IMR-90 (cell line): ENCODE results near the gene PEX5L. TPM values are rescaled to one million over a fixed set of nuclear protein-coding genes. Genes with fewer than 3 reads are reported as not detected.

ENCODE experiments used
- ATAC-seq: fragments of 200-7000 bp; cut with Tn5 transposase; 2 replicates; pipeline ENCODE4 v1.9.1; 2020; ENCODE audit warnings: low read depth, mild to moderate bottlenecking, moderate library complexity
- BruUV-seq: library from RNA; stranded (reverse); fragments of 400-500 nt; replicated peaks from 2 replicates; lab custom pipeline; 2021; lab: Mats Ljungman, UMichigan
- CTCF ChIA-PET: fragments of 300-600 bp; formaldehyde crosslinking; extraction: SDS; loops from one replicate; lab custom pipeline; 2021; ENCODE audit warnings: antibody characterized with exemption; lab: Yijun Ruan, JAX
- POLR2A ChIA-PET: fragments of 300-600 bp; sonication (Branson Sonifier 250); formaldehyde crosslinking; loops from one replicate; lab custom pipeline; 2022; ENCODE audit warnings: antibody characterized with exemption; ENCODE audit not compliant: unreplicated experiment; lab: Charles Lee
- DNase-seq: peaks from one replicate; pipeline ENCODE4 v3.0.0; 2013
- H2AFZ ChIP-seq: replicated peaks from 2 replicates; pipeline ENCODE3; 2013; ENCODE audit warnings: low read length, mild to moderate bottlenecking; ENCODE audit not compliant: poor library complexity
- H2AK5ac ChIP-seq: 2 replicates; pipeline ENCODE4 v1.6.1; 2013; ENCODE audit warnings: low read depth, low read length, inconsistent platforms
- H2AK9ac ChIP-seq: replicated peaks from 2 replicates; pipeline ENCODE3; 2013; ENCODE audit warnings: mild to moderate bottlenecking, low read depth, low read length, moderate library complexity; ENCODE audit not compliant: poor library complexity
- H2BK120ac ChIP-seq: 2 replicates; pipeline ENCODE4 v1.6.1; 2013; ENCODE audit warnings: low read depth, low read length, inconsistent platforms
- H2BK15ac ChIP-seq: 3 replicates; pipeline ENCODE4 v1.6.1; 2013; ENCODE audit warnings: low read depth, low read length, inconsistent platforms
- H2BK20ac ChIP-seq: 2 replicates; pipeline ENCODE4 v1.6.1; 2013; ENCODE audit warnings: low read depth, mild to moderate bottlenecking, inconsistent platforms, low read length, moderate library complexity
- H2BK5ac ChIP-seq: 2 replicates; pipeline ENCODE4 v1.6.1; 2013; ENCODE audit warnings: mild to moderate bottlenecking, low read depth, low read length, inconsistent platforms; ENCODE audit not compliant: poor library complexity, severe bottlenecking
- H3K14ac ChIP-seq: replicated peaks from 2 replicates; pipeline ENCODE4 v1.6.1; 2013; ENCODE audit warnings: low read depth, low read length, inconsistent platforms
- H3K18ac ChIP-seq: 2 replicates; pipeline ENCODE4 v1.6.1; 2013; ENCODE audit warnings: low read depth, low read length, control low read depth
- H3K23ac ChIP-seq: 2 replicates; pipeline ENCODE4 v1.6.1; 2013; ENCODE audit warnings: low read depth, low read length, inconsistent platforms
- H3K27ac ChIP-seq: 2 replicates; pipeline ENCODE4 v1.5.1; 2013; ENCODE audit warnings: mild to moderate bottlenecking, control low read depth, low read length; ENCODE audit not compliant: insufficient read depth
- H3K27me3 ChIP-seq: 2 replicates; pipeline ENCODE4 v1.6.1; 2013; ENCODE audit warnings: low read length; ENCODE audit not compliant: control insufficient read depth, insufficient read depth
- H3K36me3 ChIP-seq: 2 replicates; pipeline ENCODE4 v1.6.1; 2013; ENCODE audit warnings: low read length, mixed read lengths; ENCODE audit not compliant: control insufficient read depth, insufficient read depth
- H3K4ac ChIP-seq: 2 replicates; pipeline ENCODE4 v1.6.1; 2013; ENCODE audit warnings: low read depth, low read length, inconsistent platforms
- H3K4me1 ChIP-seq: 2 replicates; pipeline ENCODE4 v1.6.1; 2013; ENCODE audit warnings: low read length, mixed read lengths; ENCODE audit not compliant: control insufficient read depth, insufficient read depth
- H3K4me2 ChIP-seq: 2 replicates; pipeline ENCODE4 v1.6.1; 2013; ENCODE audit warnings: low read depth, mild to moderate bottlenecking, control low read depth, low read length, moderate library complexity
- H3K4me3 ChIP-seq: 2 replicates; pipeline ENCODE4 v1.5.1; 2013; ENCODE audit warnings: low read depth, mild to moderate bottlenecking, control low read depth, low read length, moderate library complexity; ENCODE audit not compliant: insufficient read depth
- H3K56ac ChIP-seq: 2 replicates; pipeline ENCODE4 v1.6.1; 2013; ENCODE audit warnings: low read length, inconsistent platforms; ENCODE audit not compliant: insufficient read depth; ENCODE audit errors: extremely low read depth
- H3K79me1 ChIP-seq, 2 experiments: 2 replicates each; pipeline ENCODE4 v1.6.1; 2013; ENCODE audit warnings: low read length in 2 of 2, inconsistent platforms in 1 of 2, low read depth in 1 of 2
- H3K9ac ChIP-seq: 2 replicates; pipeline ENCODE4 v1.6.1; 2013; ENCODE audit warnings: low read depth, low read length, control low read depth
- H3K9me1 ChIP-seq: 2 replicates; pipeline ENCODE4 v1.6.1; 2013; ENCODE audit warnings: low read length, inconsistent platforms; ENCODE audit not compliant: insufficient read depth
- H3K9me3 ChIP-seq: 2 replicates; pipeline ENCODE4 v1.6.1; 2013; ENCODE audit warnings: low read length; ENCODE audit not compliant: control insufficient read depth, insufficient read depth
- H4K20me1 ChIP-seq: 2 replicates; pipeline ENCODE4 v1.6.1; 2013; ENCODE audit warnings: low read length, inconsistent platforms; ENCODE audit not compliant: insufficient read depth
- H4K5ac ChIP-seq: 2 replicates; pipeline ENCODE4 v1.6.1; 2013; ENCODE audit warnings: mild to moderate bottlenecking, low read depth, low read length, control low read depth
- H4K8ac ChIP-seq, 2 experiments: 2 replicates each; pipeline ENCODE4 v1.6.1; 2013; ENCODE audit warnings: low read depth in 2 of 2, low read length in 2 of 2, control low read depth in 1 of 2, inconsistent platforms in 1 of 2
- H4K91ac ChIP-seq: 2 replicates; pipeline ENCODE4 v1.6.1; 2013; ENCODE audit warnings: low read depth, low read length, inconsistent platforms; ENCODE audit not compliant: insufficient read depth
- BHLHE40 ChIP-seq: fragments of 150-350 bp; IDR thresholded peaks from 2 replicates; pipeline ENCODE4 v1.6.1; 2016; ENCODE audit warnings: mild to moderate bottlenecking, low read depth, low read length
- CTCF ChIP-seq: conservative IDR thresholded peaks from 2 replicates; pipeline ENCODE4 v1.5.1; 2012; ENCODE audit warnings: mild to moderate bottlenecking, low read depth, low read length, improper control_type of control experiment
- ELK1 ChIP-seq: fragments of 150-350 bp; IDR thresholded peaks from 2 replicates; pipeline ENCODE4 v1.6.1; 2016; ENCODE audit warnings: low read depth, mild to moderate bottlenecking, low read length, moderate library complexity, borderline replicate concordance
- MAZ ChIP-seq: IDR thresholded peaks from 2 replicates; pipeline ENCODE4 v1.6.1; 2012; ENCODE audit warnings: low read depth, mild to moderate bottlenecking, low read length, improper control_type of control experiment, moderate library complexity, borderline replicate concordance
- MXI1 ChIP-seq: IDR thresholded peaks from 2 replicates; pipeline ENCODE4 v1.6.1; 2012; ENCODE audit warnings: low read depth, mild to moderate bottlenecking, low read length, moderate library complexity, borderline replicate concordance
- RCOR1 ChIP-seq: IDR thresholded peaks from 2 replicates; pipeline ENCODE4 v1.6.1; 2012; ENCODE audit warnings: mild to moderate bottlenecking, low read length, improper control_type of control experiment; ENCODE audit not compliant: insufficient replicate concordance
- RFX5 ChIP-seq: IDR thresholded peaks from 2 replicates; pipeline ENCODE4 v1.8.0; 2012; ENCODE audit warnings: low read depth, mild to moderate bottlenecking, low read length, moderate library complexity
- SMC3 ChIP-seq: fragments of 150-350 bp; IDR thresholded peaks from 2 replicates; pipeline ENCODE4 v1.6.1; 2016; ENCODE audit warnings: low read depth, mild to moderate bottlenecking, antibody characterized with exemption, low read length, moderate library complexity
- USF2 ChIP-seq: fragments of 150-350 bp; IDR thresholded peaks from 2 replicates; pipeline ENCODE4 v1.6.1; 2017; ENCODE audit warnings: mild to moderate bottlenecking, antibody characterized with exemption, low read length, low read depth
- WGBS, 2 experiments: methylation state at CpG; one replicate each; pipeline versions ENCODE4 v1.1.5 to v1.1.7; 2013; ENCODE audit warnings: missing lambda C conversion rate in 2 of 2; ENCODE audit not compliant: insufficient read length in 1 of 2; ENCODE audit errors: extremely low coverage in 2 of 2; 5-methylcytosine and 5-hydroxymethylcytosine counted together
- dilution Hi-C: fragments of 300-500 bp; cut with HindIII; formaldehyde crosslinking; loops from one replicate; pipeline ENCODE4 v1.14.3; 2018; ENCODE audit warnings: low sequenced_read_pairs; ENCODE audit not compliant: unreplicated experiment
- in situ Hi-C: fragments of 300-500 bp; cut with MboI; formaldehyde crosslinking; loops from 3 replicates; pipeline ENCODE4 v1.14.3; 2019; ENCODE audit warnings: low sequenced_read_pairs, inconsistent platforms, mixed read lengths
- intact Hi-C: fragments of 100-400 bp; cut with micrococcal nuclease; formaldehyde crosslinking; loops from 2 replicates; pipeline ENCODE4 v1.10.0; 2022
- polyA plus RNA-seq, 3 experiments: library from polyadenylated mRNA; depleted of rRNA; stranded (reverse); fragments of >200 nt; gene quantifications; 2 replicates each; pipeline ENCODE4 v1.2.3, GENCODE V29; 2012; ENCODE audit warnings: low replicate concordance in 1 of 3
- total RNA-seq: library from RNA; depleted of rRNA; stranded (reverse); fragments of >200 nt; gene quantifications from 2 replicates; pipeline ENCODE4 v1.2.3, GENCODE V29; 2012

The PEX5L gene
- total and polyA plus RNA-seq, 2 of the 4 experiments (the other 2 are of a cell fraction), result not detected

- peak overlapping the region; percentile 47 for H2AFZ ChIP-seq
- H3K9me1 ChIP-seq, result no peaks in the 10 kb centered on the region
- no peak overlapping the region for H3K9ac ChIP-seq
- no peaks in the 10 kb centered on the region for H3K79me1 ChIP-seq
- no peaks in the 10 kb centered on the region for H3K9me3 ChIP-seq
- intact Hi-C loops, result no loop called here
- TF ChIP-seq ELK1 (no peak), RFX5 (no peak), MAZ (no peak), MXI1 (no peak), BHLHE40 (no peak), CTCF (no peak), USF2 (no peak), RCOR1 (no peak), SMC3 (no peak)
- no peak overlapping the region for H3K14ac ChIP-seq
- dilution Hi-C loops, result no loop called here
- H2BK120ac ChIP-seq, result no peak overlapping the region
- H3K4ac ChIP-seq, result no peak overlapping the region
- no peak overlapping the region for H4K91ac ChIP-seq
- peak; percentile 24; the same call in 1 of the 2 replicates for ATAC-seq
- no peaks in the 10 kb centered on the region for H3K27me3 ChIP-seq
- no peaks in the 10 kb centered on the region for H3K36me3 ChIP-seq
- no peak overlapping the region for H2BK20ac ChIP-seq
- H2BK5ac ChIP-seq, result no peak overlapping the region
- no peak overlapping the region for H2AK5ac ChIP-seq
- ChIA-PET POLR2A (no interaction called here), CTCF (interaction anchor here (1.6 kb wide), 1 partner anchor 11 kb away, joined by 6 read pairs; no protein-coding TSS in a partner anchor)
- H4K20me1 ChIP-seq, result no peaks in the 10 kb centered on the region
- DNase-seq, result peak; percentile 67
- H3K4me1 ChIP-seq, result 0 out of 2 replicates have a peak, but pooled peaks cover 2% of the 10 kb centered on the region
- H3K18ac ChIP-seq, result no peak overlapping the region
- H4K8ac ChIP-seq, result no peak overlapping the region
- H2BK15ac ChIP-seq, result no peak overlapping the region
- H3K4me3 ChIP-seq, result no peak overlapping the region
- 29% methylated on average over 1 of the region's 7 CpGs; no CpG with 5 or more reads in 1 of the 2 experiments for WGBS, 2 experiments
- no TSS peak for BruUV-seq
- no peak overlapping the region for H3K56ac ChIP-seq
- H3K23ac ChIP-seq, result no peak overlapping the region
- H2AK9ac ChIP-seq, result no peak overlapping the region
- no peak overlapping the region for H3K27ac ChIP-seq
- no peak overlapping the region for H3K4me2 ChIP-seq
- in situ Hi-C loops, result no loop called here
- H4K5ac ChIP-seq, result no peak overlapping the region
Measured at GRCh38 chr3:179840985-179841384, 195.8 kb downstream of the PEX5L start.
